GM23338 (cell line): ENCODE results near the gene APBB1. TPM values are rescaled to one million over a fixed set of nuclear protein-coding genes. Genes with fewer than 3 reads are reported as not detected.

Source experiments
- ATAC-seq: fragments of 200-7000 bp; cut with Tn5 transposase; 3 replicates; pipeline ENCODE4 v1.9.1; 2020
- DNase-seq: peaks from one replicate; pipeline ENCODE4 v3.0.0-alpha.2; 2015; ENCODE audit warnings: low spot score
- H2AFZ ChIP-seq: fragments of 200-600 bp; sonication (generic); 2 replicates; pipeline ENCODE4 v1.8.0; 2016; ENCODE audit warnings: antibody characterized with exemption, mild to moderate bottlenecking, moderate library complexity
- H3F3A ChIP-seq: fragments of 200-600 bp; sonication (generic); replicated peaks from 2 replicates; pipeline ENCODE4 v1.8.0; 2017; ENCODE audit warnings: antibody characterized with exemption, mixed run types, low read depth
- H3K27ac ChIP-seq: fragments of 200-600 bp; sonication (generic); 2 replicates; pipeline ENCODE4 v1.6.1; 2016; ENCODE audit warnings: low read depth
- H3K27me3 ChIP-seq: fragments of 200-600 bp; sonication (generic); 2 replicates; pipeline ENCODE4 v1.8.0; 2016; ENCODE audit warnings: mild to moderate bottlenecking, mixed run types, moderate library complexity; ENCODE audit not compliant: insufficient read depth
- H3K36me3 ChIP-seq: fragments of 200-600 bp; sonication (generic); 2 replicates; pipeline ENCODE4 v1.8.0; 2016; ENCODE audit warnings: mild to moderate bottlenecking; ENCODE audit not compliant: insufficient read depth
- H3K4me1 ChIP-seq: fragments of 200-600 bp; sonication (generic); 2 replicates; pipeline ENCODE4 v1.8.0; 2016; ENCODE audit warnings: mild to moderate bottlenecking, moderate library complexity; ENCODE audit not compliant: insufficient read depth
- H3K4me2 ChIP-seq: fragments of 200-600 bp; sonication (generic); 2 replicates; pipeline ENCODE4 v1.7.1; 2017; ENCODE audit warnings: mixed run types
- H3K4me3 ChIP-seq: fragments of 200-600 bp; sonication (generic); 2 replicates; pipeline ENCODE4 v1.6.1; 2016; ENCODE audit warnings: mixed run types
- H3K79me2 ChIP-seq: fragments of 200-600 bp; sonication (generic); replicated peaks from 2 replicates; pipeline ENCODE4 v1.8.0; 2017; ENCODE audit warnings: mild to moderate bottlenecking; ENCODE audit not compliant: insufficient read depth
- H3K9me2 ChIP-seq: fragments of 200-600 bp; sonication (generic); 2 replicates; pipeline ENCODE4 v1.8.0; 2017; ENCODE audit not compliant: insufficient read depth
- H4K20me1 ChIP-seq: fragments of 200-600 bp; sonication (generic); replicated peaks from 2 replicates; pipeline ENCODE4 v1.8.0; 2017; ENCODE audit warnings: mild to moderate bottlenecking; ENCODE audit not compliant: insufficient read depth
- H3K27ac Mint-ChIP-seq: 2 replicates; pipeline ENCODE4 v1.8.0; 2020; ENCODE audit warnings: inconsistent platforms, mild to moderate bottlenecking, moderate library complexity, mixed read lengths
- H3K27me3 Mint-ChIP-seq: 3 replicates; pipeline ENCODE4 v1.8.0; 2022; ENCODE audit warnings: low read depth, mild to moderate bottlenecking, moderate library complexity, mixed read lengths, inconsistent platforms; ENCODE audit not compliant: insufficient read depth, poor library complexity
- H3K36me3 Mint-ChIP-seq: 3 replicates; pipeline ENCODE4 v1.8.0; 2021; ENCODE audit warnings: low read depth, mild to moderate bottlenecking, inconsistent platforms, moderate library complexity, mixed read lengths
- H3K4me1 Mint-ChIP-seq: 3 replicates; pipeline ENCODE4 v1.8.0; 2020; ENCODE audit warnings: mild to moderate bottlenecking, inconsistent platforms, mixed read lengths
- H3K4me3 Mint-ChIP-seq: 3 replicates; pipeline ENCODE4 v1.8.0; 2021; ENCODE audit warnings: moderate library complexity, mild to moderate bottlenecking, inconsistent platforms, mixed read lengths
- H3K9me3 Mint-ChIP-seq: 3 replicates; pipeline ENCODE4 v1.8.0; 2020; ENCODE audit warnings: moderate library complexity, mild to moderate bottlenecking, inconsistent platforms, mixed read lengths
- CREB1 ChIP-seq: fragments of 250-450 bp; sonication (Bioruptor Pico); IDR thresholded peaks from 2 replicates; pipeline ENCODE4 v1.5.0; 2020; ENCODE audit warnings: low read depth, mild to moderate bottlenecking, moderate library complexity
- EZH2 ChIP-seq: fragments of 200-600 bp; sonication (generic); IDR thresholded peaks from one replicate; pipeline ENCODE4 v1.8.0; 2017; ENCODE audit warnings: antibody characterized with exemption, mild to moderate bottlenecking, low read depth; ENCODE audit not compliant: unreplicated experiment
- EZH2phosphoT487 ChIP-seq: fragments of 200-600 bp; sonication (generic); IDR thresholded peaks from one replicate; pipeline ENCODE4 v1.8.1; 2018; ENCODE audit warnings: antibody characterized with exemption; ENCODE audit not compliant: unreplicated experiment
- JUNB ChIP-seq: IDR thresholded peaks from one replicate; pipeline ENCODE4 v1.6.1; 2016; ENCODE audit warnings: antibody characterized with exemption; ENCODE audit not compliant: unreplicated experiment
- NANOG ChIP-seq: IDR thresholded peaks from 2 replicates; pipeline ENCODE4 v1.6.1; 2016; ENCODE audit warnings: antibody characterized with exemption, borderline replicate concordance
- POLR2AphosphoS5 ChIP-seq: IDR thresholded peaks from 2 replicates; pipeline ENCODE4 v1.6.1; 2016; ENCODE audit warnings: antibody characterized with exemption, low read depth
- STAT1 ChIP-seq: IDR thresholded peaks from one replicate; pipeline ENCODE4 v1.6.1; 2016; ENCODE audit warnings: antibody characterized with exemption; ENCODE audit not compliant: unreplicated experiment
- ZNF114 ChIP-seq: fragments of 250-450 bp; sonication (Bioruptor Pico); IDR thresholded peaks from 2 replicates; pipeline ENCODE4 v1.5.0; 2020; ENCODE audit warnings: mild to moderate bottlenecking, moderate library complexity
- ZNF331 ChIP-seq: fragments of 250-450 bp; sonication (Bioruptor Pico); IDR thresholded peaks from 2 replicates; pipeline ENCODE4 v1.5.0; 2020; ENCODE audit warnings: low read depth, mild to moderate bottlenecking, moderate library complexity
- polyA plus RNA-seq: library from polyadenylated mRNA; unstranded; fragments of >200 nt; fragmentation: Nextera tagmentation; extraction: Ambion mirVana; gene quantifications from 2 replicates; pipeline ENCODE4 v1.2.1, GENCODE V29; 2016
- total RNA-seq: library from RNA; depleted of rRNA; stranded (reverse); fragments of >200 nt; shearing (Covaris generic); gene quantifications from 2 replicates; pipeline ENCODE4 v1.2.3, GENCODE V29; 2014
- TF ChIP-seq, protein P1 (sequence below), 2 experiments: fragments of 200-600 bp in 1 of 2; sonication (generic) in 1 of 2; conservative IDR thresholded peaks; 2 replicates each; pipeline versions ENCODE4 v1.5.1 to v1.6.1; 2016 to 2017; ENCODE audit warnings: antibody characterized with exemption in 2 of 2, low read depth in 2 of 2, mild to moderate bottlenecking in 2 of 2, moderate library complexity in 1 of 2
- TF ChIP-seq, protein P2 (sequence below): IDR thresholded peaks from one replicate; pipeline ENCODE4 v1.6.1; 2018; ENCODE audit warnings: antibody characterized with exemption; ENCODE audit not compliant: unreplicated experiment
- TF ChIP-seq, protein P3 (sequence below): IDR thresholded peaks from 2 replicates; pipeline ENCODE4 v1.6.1; 2016; ENCODE audit warnings: antibody characterized with exemption
- TF ChIP-seq, protein P4 (sequence below): fragments of 250-450 bp; sonication (Bioruptor Pico); IDR thresholded peaks from 2 replicates; pipeline ENCODE4 v1.5.0; 2020; ENCODE audit warnings: mild to moderate bottlenecking, moderate library complexity

The APBB1 gene
- total and polyA plus RNA-seq, 2 experiments from 2014 or later, result 10.6 to 24.7 TPM

DNA sequence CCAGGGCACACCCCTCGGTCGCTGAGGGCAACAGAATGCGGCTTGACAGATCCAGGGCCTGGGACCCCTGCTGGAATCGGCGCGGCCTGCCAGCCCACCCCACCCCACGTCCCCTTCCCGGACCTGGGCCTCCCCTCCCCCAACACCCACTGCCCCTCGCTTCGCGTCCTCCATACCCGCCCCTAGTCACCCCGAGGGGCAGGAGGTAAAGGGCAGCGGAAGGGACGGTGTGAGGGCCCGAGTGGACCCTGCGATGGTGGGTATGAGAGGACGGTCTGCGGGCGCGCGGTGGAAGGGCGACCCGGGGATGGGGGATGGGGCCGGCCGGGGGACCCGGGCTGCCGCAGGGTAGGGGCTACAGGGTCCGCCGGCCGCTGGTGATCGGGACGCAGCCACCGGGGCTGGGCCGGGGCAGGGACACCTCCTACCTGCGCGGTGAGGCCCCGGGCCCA lies 311 bp downstream of the APBB1 start:
- DNase-seq (peak; percentile 76), ATAC-seq (peak; percentile 82)
- Histone ChIP-seq H3K9me2 (no peaks in the 10 kb centered on the region), H4K20me1 (no peaks in the 10 kb centered on the region), H3K36me3 (no peaks in the 10 kb centered on the region), H3K4me1 (peaks cover 7% of the 10 kb centered on the region; the same call in 1 of the 2 replicates), H3K27me3 (peaks cover 26% of the 10 kb centered on the region), H2AFZ (peak overlapping the region; percentile 87; the same call in 1 of the 2 replicates), H3K4me2 (peak overlapping the region; percentile 94), H3K4me3 (peak overlapping the region; percentile 96), H3K79me2 (0 out of 2 replicates have a peak, but pooled peaks cover 3% of the 10 kb centered on the region), H3F3A (no peaks in the 10 kb centered on the region), H3K27ac (no peak overlapping the region)
- Mint-ChIP-seq H3K27me3 (peaks cover 9% of the 10 kb centered on the region), H3K9me3 (no peaks in the 10 kb centered on the region), H3K27ac (no peak overlapping the region), H3K4me1 (peaks cover 2% of the 10 kb centered on the region; the same call in 1 of the 3 replicates), H3K36me3 (no peaks in the 10 kb centered on the region), H3K4me3 (no peak overlapping the region)
- TF ChIP-seq EZH2 (no peak), ZNF114 (CRISPR knock-in tag) (no peak), NANOG (no peak), POLR2AphosphoS5 (no peak), STAT1 (no peak), JUNB (no peak), ZNF331 (CRISPR knock-in tag) (no peak), EZH2phosphoT487 (no peak), CREB1 (CRISPR knock-in tag) (no peak)
- TF ChIP-seq, protein P1, sequence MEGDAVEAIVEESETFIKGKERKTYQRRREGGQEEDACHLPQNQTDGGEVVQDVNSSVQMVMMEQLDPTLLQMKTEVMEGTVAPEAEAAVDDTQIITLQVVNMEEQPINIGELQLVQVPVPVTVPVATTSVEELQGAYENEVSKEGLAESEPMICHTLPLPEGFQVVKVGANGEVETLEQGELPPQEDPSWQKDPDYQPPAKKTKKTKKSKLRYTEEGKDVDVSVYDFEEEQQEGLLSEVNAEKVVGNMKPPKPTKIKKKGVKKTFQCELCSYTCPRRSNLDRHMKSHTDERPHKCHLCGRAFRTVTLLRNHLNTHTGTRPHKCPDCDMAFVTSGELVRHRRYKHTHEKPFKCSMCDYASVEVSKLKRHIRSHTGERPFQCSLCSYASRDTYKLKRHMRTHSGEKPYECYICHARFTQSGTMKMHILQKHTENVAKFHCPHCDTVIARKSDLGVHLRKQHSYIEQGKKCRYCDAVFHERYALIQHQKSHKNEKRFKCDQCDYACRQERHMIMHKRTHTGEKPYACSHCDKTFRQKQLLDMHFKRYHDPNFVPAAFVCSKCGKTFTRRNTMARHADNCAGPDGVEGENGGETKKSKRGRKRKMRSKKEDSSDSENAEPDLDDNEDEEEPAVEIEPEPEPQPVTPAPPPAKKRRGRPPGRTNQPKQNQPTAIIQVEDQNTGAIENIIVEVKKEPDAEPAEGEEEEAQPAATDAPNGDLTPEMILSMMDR (conservative IDR thresholded peaks at IDR 0.05; ENCODE audit: low read depth in 2 of 2), result no peak
- TF ChIP-seq, protein P2, sequence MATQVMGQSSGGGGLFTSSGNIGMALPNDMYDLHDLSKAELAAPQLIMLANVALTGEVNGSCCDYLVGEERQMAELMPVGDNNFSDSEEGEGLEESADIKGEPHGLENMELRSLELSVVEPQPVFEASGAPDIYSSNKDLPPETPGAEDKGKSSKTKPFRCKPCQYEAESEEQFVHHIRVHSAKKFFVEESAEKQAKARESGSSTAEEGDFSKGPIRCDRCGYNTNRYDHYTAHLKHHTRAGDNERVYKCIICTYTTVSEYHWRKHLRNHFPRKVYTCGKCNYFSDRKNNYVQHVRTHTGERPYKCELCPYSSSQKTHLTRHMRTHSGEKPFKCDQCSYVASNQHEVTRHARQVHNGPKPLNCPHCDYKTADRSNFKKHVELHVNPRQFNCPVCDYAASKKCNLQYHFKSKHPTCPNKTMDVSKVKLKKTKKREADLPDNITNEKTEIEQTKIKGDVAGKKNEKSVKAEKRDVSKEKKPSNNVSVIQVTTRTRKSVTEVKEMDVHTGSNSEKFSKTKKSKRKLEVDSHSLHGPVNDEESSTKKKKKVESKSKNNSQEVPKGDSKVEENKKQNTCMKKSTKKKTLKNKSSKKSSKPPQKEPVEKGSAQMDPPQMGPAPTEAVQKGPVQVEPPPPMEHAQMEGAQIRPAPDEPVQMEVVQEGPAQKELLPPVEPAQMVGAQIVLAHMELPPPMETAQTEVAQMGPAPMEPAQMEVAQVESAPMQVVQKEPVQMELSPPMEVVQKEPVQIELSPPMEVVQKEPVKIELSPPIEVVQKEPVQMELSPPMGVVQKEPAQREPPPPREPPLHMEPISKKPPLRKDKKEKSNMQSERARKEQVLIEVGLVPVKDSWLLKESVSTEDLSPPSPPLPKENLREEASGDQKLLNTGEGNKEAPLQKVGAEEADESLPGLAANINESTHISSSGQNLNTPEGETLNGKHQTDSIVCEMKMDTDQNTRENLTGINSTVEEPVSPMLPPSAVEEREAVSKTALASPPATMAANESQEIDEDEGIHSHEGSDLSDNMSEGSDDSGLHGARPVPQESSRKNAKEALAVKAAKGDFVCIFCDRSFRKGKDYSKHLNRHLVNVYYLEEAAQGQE, result no peak
- TF ChIP-seq, protein P3, sequence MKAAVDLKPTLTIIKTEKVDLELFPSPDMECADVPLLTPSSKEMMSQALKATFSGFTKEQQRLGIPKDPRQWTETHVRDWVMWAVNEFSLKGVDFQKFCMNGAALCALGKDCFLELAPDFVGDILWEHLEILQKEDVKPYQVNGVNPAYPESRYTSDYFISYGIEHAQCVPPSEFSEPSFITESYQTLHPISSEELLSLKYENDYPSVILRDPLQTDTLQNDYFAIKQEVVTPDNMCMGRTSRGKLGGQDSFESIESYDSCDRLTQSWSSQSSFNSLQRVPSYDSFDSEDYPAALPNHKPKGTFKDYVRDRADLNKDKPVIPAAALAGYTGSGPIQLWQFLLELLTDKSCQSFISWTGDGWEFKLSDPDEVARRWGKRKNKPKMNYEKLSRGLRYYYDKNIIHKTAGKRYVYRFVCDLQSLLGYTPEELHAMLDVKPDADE, result no peak
- TF ChIP-seq, protein P4, sequence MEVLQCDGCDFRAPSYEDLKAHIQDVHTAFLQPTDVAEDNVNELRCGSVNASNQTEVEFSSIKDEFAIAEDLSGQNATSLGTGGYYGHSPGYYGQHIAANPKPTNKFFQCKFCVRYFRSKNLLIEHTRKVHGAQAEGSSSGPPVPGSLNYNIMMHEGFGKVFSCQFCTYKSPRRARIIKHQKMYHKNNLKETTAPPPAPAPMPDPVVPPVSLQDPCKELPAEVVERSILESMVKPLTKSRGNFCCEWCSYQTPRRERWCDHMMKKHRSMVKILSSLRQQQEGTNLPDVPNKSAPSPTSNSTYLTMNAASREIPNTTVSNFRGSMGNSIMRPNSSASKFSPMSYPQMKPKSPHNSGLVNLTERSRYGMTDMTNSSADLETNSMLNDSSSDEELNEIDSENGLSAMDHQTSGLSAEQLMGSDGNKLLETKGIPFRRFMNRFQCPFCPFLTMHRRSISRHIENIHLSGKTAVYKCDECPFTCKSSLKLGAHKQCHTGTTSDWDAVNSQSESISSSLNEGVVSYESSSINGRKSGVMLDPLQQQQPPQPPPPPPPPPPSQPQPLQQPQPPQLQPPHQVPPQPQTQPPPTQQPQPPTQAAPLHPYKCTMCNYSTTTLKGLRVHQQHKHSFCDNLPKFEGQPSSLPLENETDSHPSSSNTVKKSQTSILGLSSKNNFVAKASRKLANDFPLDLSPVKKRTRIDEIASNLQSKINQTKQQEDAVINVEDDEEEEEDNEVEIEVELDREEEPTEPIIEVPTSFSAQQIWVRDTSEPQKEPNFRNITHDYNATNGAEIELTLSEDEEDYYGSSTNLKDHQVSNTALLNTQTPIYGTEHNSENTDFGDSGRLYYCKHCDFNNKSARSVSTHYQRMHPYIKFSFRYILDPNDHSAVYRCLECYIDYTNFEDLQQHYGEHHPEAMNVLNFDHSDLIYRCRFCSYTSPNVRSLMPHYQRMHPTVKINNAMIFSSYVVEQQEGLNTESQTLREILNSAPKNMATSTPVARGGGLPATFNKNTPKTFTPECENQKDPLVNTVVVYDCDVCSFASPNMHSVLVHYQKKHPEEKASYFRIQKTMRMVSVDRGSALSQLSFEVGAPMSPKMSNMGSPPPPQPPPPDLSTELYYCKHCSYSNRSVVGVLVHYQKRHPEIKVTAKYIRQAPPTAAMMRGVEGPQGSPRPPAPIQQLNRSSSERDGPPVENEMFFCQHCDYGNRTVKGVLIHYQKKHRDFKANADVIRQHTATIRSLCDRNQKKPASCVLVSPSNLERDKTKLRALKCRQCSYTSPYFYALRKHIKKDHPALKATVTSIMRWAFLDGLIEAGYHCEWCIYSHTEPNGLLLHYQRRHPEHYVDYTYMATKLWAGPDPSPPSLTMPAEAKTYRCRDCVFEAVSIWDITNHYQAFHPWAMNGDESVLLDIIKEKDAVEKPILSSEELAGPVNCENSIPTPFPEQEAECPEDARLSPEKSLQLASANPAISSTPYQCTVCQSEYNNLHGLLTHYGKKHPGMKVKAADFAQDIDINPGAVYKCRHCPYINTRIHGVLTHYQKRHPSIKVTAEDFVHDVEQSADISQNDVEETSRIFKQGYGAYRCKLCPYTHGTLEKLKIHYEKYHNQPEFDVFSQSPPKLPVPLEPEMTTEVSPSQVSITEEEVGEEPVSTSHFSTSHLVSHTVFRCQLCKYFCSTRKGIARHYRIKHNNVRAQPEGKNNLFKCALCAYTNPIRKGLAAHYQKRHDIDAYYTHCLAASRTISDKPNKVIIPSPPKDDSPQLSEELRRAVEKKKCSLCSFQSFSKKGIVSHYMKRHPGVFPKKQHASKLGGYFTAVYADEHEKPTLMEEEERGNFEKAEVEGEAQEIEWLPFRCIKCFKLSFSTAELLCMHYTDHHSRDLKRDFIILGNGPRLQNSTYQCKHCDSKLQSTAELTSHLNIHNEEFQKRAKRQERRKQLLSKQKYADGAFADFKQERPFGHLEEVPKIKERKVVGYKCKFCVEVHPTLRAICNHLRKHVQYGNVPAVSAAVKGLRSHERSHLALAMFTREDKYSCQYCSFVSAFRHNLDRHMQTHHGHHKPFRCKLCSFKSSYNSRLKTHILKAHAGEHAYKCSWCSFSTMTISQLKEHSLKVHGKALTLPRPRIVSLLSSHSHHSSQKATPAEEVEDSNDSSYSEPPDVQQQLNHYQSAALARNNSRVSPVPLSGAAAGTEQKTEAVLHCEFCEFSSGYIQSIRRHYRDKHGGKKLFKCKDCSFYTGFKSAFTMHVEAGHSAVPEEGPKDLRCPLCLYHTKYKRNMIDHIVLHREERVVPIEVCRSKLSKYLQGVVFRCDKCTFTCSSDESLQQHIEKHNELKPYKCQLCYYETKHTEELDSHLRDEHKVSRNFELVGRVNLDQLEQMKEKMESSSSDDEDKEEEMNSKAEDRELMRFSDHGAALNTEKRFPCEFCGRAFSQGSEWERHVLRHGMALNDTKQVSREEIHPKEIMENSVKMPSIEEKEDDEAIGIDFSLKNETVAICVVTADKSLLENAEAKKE (CRISPR knock-in tag), result no peak
